Fibroblast of skin of left biceps (primary cell): ENCODE measurements around the gene JUND.

Experiments used
- DNase-seq, 2 experiments: peaks; one replicate each; pipeline ENCODE4 v3.0.0-alpha.2; 2013; ENCODE audit warnings: low read depth in 2 of 2

The JUND gene

DNA sequence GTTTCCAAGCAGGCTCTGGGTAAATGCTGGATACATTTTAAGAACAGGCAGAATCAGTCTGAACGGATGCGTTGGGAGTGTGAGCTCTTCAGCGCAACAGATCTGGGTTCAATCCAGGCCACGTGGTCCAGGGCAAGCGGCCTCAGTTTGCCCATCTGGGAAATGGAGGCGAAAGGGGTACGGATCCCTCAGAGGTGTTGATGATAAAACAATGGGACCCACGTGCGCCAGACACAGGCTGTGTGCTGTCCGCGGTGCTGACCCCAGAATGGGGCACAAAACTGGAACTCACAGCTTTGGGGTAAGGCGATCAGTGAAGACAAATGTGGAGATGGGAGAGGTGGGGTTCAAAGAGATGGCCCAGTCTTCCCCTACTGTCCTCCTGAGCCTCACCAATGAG lies 42.1 kb downstream of the JUND start:
- DNase-seq, result no peak

GRCh38 chr19:18234194-18234593 lies 47.2 kb downstream of the JUND start:
- no peak for DNase-seq

DNA sequence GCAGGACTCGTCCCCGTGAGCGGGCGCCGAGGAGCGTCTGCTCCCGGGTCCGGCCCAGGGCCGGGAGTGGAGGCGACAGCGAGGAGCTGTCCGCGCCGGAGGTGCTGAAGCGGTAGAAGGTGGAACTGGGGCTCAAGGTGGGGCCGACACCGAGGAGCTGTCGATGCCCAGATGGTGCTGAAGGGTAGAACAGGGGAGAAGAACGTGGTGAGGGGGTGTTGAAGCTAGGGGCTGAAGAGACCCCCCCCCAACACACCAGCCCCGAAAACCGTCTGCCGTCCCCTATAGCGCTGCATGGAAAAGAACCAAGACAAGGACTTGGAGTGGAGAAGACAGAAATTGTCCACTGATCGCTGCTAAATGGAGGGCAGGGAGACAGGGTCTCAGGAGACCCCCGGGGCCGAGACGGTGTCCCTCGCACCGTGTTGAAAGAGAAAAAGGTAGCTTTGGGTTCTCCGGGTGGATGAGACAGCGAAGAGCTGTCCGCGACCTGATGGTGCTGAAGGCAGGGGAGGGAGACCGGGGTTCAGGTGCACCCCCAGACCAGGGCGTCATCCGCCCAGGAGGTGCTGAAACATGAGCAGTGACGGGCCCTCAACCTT lies 48.1 kb downstream of the JUND start:
- DNase-seq, result no peak

- no peak for DNase-seq
Observed at GRCh38 chr19:18232540-18233223, 48.7 kb downstream of the JUND start.

DNA sequence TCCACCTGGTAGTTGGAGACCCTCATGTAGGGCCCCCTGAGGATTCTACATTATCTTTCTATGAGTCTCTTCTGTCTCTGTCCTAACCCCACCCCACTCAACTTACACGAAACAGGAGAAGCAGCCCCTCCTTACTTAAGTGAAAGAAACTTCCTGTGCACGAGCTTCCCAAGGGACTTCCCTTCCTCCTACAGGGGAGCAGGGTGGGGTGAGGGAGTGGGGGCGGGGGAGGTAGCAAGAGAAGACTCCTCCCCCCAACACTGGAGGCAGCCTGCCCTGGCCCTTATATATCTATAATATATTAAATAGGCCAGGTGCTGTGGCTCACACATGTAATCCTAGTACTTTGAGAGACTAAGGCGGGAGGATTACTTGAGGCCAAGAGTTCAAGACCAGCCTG lies 49.6 kb downstream of the JUND start:
- no peak for DNase-seq

GRCh38 chr19:18230941-18231734 lies 50.3 kb downstream of the JUND start:
- DNase-seq, result no peak

- no peak for DNase-seq
Observed at GRCh38 chr19:18229915-18230314, 51.5 kb downstream of the JUND start.
